Omental fat pad (tissue), 4 donors: ENCODE data around the gene GNG12. TPM values are rescaled to one million over a fixed set of nuclear protein-coding genes. Genes with fewer than 3 reads are reported as not detected.

ENCODE experiments used
- ATAC-seq: fragments of 150-250 bp; one replicate; pipeline ENCODE4 v1.9.1; 2016; ENCODE audit warnings: mild to moderate bottlenecking, moderate library complexity; ENCODE audit not compliant: low FRiP score
- DNase-seq: peaks from one replicate; pipeline ENCODE4 v3.0.0-alpha.2; 2019; ENCODE audit warnings: low spot score
- CTCF ChIP-seq, 3 donors: fragments of 450-650 bp; IDR thresholded peaks; one replicate each; pipeline ENCODE4 v1.5.1; 2016 to 2017; ENCODE audit warnings: antibody characterized with exemption in 3 of 3, mild to moderate bottlenecking in 3 of 3, moderate library complexity in 2 of 3
- total RNA-seq, 4 donors: library from RNA; depleted of rRNA; stranded (reverse); fragments of >200 nt; gene quantifications; one replicate each; pipeline ENCODE4 v1.1.0, GENCODE V29; 2016

The GNG12 gene
- total RNA-seq, 4 donors from 2014 or later: 77.0 to 117 (median 94.5) TPM

- ATAC-seq: no peak
- DNase-seq: no peak
- no peak for TF ChIP-seq CTCF (IDR thresholded peaks at IDR 0.05)
These were observed 72.2 kb downstream of the GNG12 start for GRCh38 chr1:67761091-67761490.

- peak; percentile 75 for ATAC-seq
- peak; percentile 56 for DNase-seq
These were observed 73.0 kb downstream of the GNG12 start for GRCh38 chr1:67760030-67760821.

GRCh38 chr1:67759692-67760029, 73.6 kb downstream of the GNG12 start:
- no peak for DNase-seq
- no peak for TF ChIP-seq CTCF (IDR thresholded peaks at IDR 0.05)
- peak; percentile 22 for ATAC-seq

More at GRCh38 chr1:67760030-67760821, 73.0 kb downstream of the GNG12 start:
- TF ChIP-seq CTCF (IDR thresholded peaks at IDR 0.05): peak in 2 of 3 donors; percentile 63 to 84

- no peak for ATAC-seq
- no peak for TF ChIP-seq CTCF (IDR thresholded peaks at IDR 0.05)
These were observed 74.2 kb downstream of the GNG12 start for GRCh38 chr1:67759066-67759465.

GRCh38 chr1:67755619-67756018, 77.6 kb downstream of the GNG12 start:
- no peak for TF ChIP-seq CTCF (IDR thresholded peaks at IDR 0.05)
- ATAC-seq (no peak), DNase-seq (no peak)

More at GRCh38 chr1:67759066-67759465, 74.2 kb downstream of the GNG12 start:
- no peak for DNase-seq

GRCh38 chr1:67755160-67755559, 78.1 kb downstream of the GNG12 start:
- no peak for TF ChIP-seq CTCF (IDR thresholded peaks at IDR 0.05)
- no peak for ATAC-seq
- DNase-seq: no peak

GRCh38 chr1:67754526-67754920, 78.7 kb downstream of the GNG12 start:
- DNase-seq (no peak), ATAC-seq (no peak)
- TF ChIP-seq CTCF (IDR thresholded peaks at IDR 0.05): no peak
